Ovary (tissue), 9 donors: ENCODE results near the gene TSEN34. TPM values are rescaled to one million over a fixed set of nuclear protein-coding genes. Genes with fewer than 3 reads are reported as not detected.
"Not testable (repeated sequence)": the region's sequence is repeated elsewhere in the genome, so short reads cannot be mapped to it uniquely, and the experiment has no call there.

ENCODE experiments used
- DNase-seq, 5 donors: peaks; one replicate each; pipeline ENCODE4 v3.0.0-alpha.2; 2019 to 2020
- H3K27ac ChIP-seq, 2 donors: fragments of 200-600 bp; one replicate each; pipeline versions ENCODE4 v1.5.1 to v1.8.0; 2019 to 2022
- H3K27me3 ChIP-seq: fragments of 200-600 bp; one replicate; pipeline ENCODE4 v1.8.0; 2022
- H3K36me3 ChIP-seq: fragments of 200-600 bp; sonication (generic); one replicate; pipeline ENCODE4 v1.5.1; 2019
- H3K4me1 ChIP-seq: one replicate; pipeline ENCODE4 v1.8.1; 2013; ENCODE audit warnings: mild to moderate bottlenecking, moderate library complexity; ENCODE audit not compliant: insufficient read depth
- H3K4me3 ChIP-seq: fragments of 200-600 bp; sonication (generic); one replicate; pipeline ENCODE4 v1.5.1; 2017
- H3K9me3 ChIP-seq, 2 donors: fragments of 200-600 bp in 1 of 2; sonication (generic) in 1 of 2; one replicate each; pipeline versions ENCODE4 v1.5.1 to v1.8.1; 2013 to 2019; ENCODE audit warnings: mild to moderate bottlenecking in 1 of 2, moderate library complexity in 1 of 2
- EP300 ChIP-seq: sonication (generic); formaldehyde crosslinking; IDR thresholded peaks from one replicate; pipeline ENCODE4 v1.6.1; 2017; ENCODE audit warnings: antibody characterized with exemption
- POLR2A ChIP-seq: fragments of 450-650 bp; IDR thresholded peaks from one replicate; pipeline ENCODE4 v1.6.1; 2017; ENCODE audit warnings: antibody characterized with exemption, mild to moderate bottlenecking, moderate library complexity
- WGBS, 3 donors: extraction: QIAGEN DNeasy Blood & Tissue Kit in 1 of 3; methylation state at CpG; one replicate each; pipeline versions ENCODE4 v1.1.5 to v1.1.7; 2013 to 2017; 5-methylcytosine and 5-hydroxymethylcytosine counted together
- intact Hi-C, 4 donors: fragments of 100-400 bp; cut with DNase I; formaldehyde crosslinking; loops; one replicate each; pipeline versions ENCODE4 v1.11.0 to v1.15.1; 2022 to 2023
- polyA plus RNA-seq, 2 donors: library from polyadenylated mRNA; stranded (reverse); fragments of 200-250 nt in 1 of 2; fragments of 350-450 nt in 1 of 2; fragmentation: Illumina TruSeq in 1 of 2; extraction: RNeasy Lipid Tissue Mini Kit (QIAGEN cat#74804) in 1 of 2; gene quantifications; one replicate each; pipeline ENCODE4 v1.2.3, GENCODE V29; 2013 to 2014
- total RNA-seq, 7 donors: library from RNA; depleted of rRNA in 2 of 7; stranded (reverse); fragments of >200 nt in 2 of 7; fragmentation: NEBNext Ultra II Directional in 3 of 7; extraction: Animal tissue kit (Norgen Biotek cat#: 25700) in 3 of 7; gene quantifications; one replicate each; pipeline versions ENCODE4 v1.1.0 to v1.2.4, GENCODE V29; 2016 to 2023
- TF ChIP-seq, protein P1 (sequence below), 3 donors: fragments of 450-650 bp in 2 of 3; fragments of 200-600 bp in 1 of 3; IDR thresholded peaks; one replicate each; pipeline versions ENCODE4 v1.5.1 to v1.8.0; 2016 to 2022; ENCODE audit warnings: antibody characterized with exemption in 3 of 3, mild to moderate bottlenecking in 1 of 3
- donor health status: DM: no; HTN: no; CAD: no; lungs with moderate emphysema.
- donor health status: DM: no; HTN: no; CAD: no.
- donor health status: Bipolar disorder and iron deficiency.
- donor health status: DM: yes; HTN: yes; CAD: no.
- donor health status: DM: no; HTN: no; CAD: no.
- donor health status: DM: yes; HTN: yes; CAD: no.

TSEN34 gene
- total and polyA plus RNA-seq, 9 donors = 12.5 to 98.8 (median 56.2) TPM

DNA sequence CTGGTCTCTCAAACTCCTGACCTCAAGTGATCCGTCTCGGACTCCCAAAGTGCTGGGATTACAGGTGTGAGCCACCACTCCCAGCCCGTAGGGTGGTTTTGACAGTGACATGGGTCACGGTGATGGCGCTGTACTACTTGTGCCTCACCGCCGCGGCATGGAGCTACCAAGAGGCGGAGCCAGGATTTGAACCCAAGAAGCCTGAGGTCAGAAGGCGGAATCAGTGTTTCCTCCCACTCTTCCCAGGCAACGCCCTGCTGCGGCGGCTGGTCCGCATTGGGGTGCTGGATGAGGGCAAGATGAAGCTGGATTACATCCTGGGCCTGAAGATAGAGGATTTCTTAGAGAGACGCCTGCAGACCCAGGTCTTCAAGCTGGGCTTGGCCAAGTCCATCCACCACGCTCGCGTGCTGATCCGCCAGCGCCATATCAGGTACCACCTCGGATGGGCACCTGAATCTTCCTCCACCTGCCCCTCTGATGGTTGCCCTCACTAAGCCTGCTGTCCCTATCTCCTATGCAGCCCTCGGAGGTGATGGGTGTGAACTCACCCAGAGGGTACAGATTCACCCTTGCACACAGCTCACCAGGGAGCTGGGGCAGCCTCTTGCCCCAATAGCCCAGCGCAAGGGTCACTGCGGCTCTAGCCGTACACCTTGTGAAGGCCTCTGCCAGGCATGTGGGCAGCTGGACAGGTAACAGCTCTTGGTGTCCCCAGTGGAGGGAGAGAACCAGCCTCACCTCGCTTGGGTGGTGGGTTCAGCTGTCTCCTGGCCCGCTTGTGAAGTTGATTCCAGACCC lies 15.1 kb downstream of the TSEN34 start:
- 84 to 90% (median 88%) methylated on average over 27 of the region's 27 CpGs for WGBS, 3 donors
- H3K4me3 ChIP-seq = no peak overlapping the region
- no peaks in the 10 kb centered on the region for H3K27me3 ChIP-seq
- DNase-seq = no peak
- TF ChIP-seq POLR2A = no peak
- no peak for TF ChIP-seq EP300
- TF ChIP-seq, protein P1, sequence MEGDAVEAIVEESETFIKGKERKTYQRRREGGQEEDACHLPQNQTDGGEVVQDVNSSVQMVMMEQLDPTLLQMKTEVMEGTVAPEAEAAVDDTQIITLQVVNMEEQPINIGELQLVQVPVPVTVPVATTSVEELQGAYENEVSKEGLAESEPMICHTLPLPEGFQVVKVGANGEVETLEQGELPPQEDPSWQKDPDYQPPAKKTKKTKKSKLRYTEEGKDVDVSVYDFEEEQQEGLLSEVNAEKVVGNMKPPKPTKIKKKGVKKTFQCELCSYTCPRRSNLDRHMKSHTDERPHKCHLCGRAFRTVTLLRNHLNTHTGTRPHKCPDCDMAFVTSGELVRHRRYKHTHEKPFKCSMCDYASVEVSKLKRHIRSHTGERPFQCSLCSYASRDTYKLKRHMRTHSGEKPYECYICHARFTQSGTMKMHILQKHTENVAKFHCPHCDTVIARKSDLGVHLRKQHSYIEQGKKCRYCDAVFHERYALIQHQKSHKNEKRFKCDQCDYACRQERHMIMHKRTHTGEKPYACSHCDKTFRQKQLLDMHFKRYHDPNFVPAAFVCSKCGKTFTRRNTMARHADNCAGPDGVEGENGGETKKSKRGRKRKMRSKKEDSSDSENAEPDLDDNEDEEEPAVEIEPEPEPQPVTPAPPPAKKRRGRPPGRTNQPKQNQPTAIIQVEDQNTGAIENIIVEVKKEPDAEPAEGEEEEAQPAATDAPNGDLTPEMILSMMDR (IDR thresholded peaks at IDR 0.05) = no peak
- peaks cover 50% of the 10 kb centered on the region for H3K4me1 ChIP-seq
- peak overlapping the region in 1 of 2 donors; percentile 82 for H3K27ac ChIP-seq
- no peaks in the 10 kb centered on the region for H3K36me3 ChIP-seq
- intact Hi-C loops = loop anchor here in 1 of 4 donors (10.0 kb wide), 1 partner anchor 1469 kb away; the partner anchor contains the start of gene EPN1
- H3K9me3 ChIP-seq = no peaks in the 10 kb centered on the region

DNA sequence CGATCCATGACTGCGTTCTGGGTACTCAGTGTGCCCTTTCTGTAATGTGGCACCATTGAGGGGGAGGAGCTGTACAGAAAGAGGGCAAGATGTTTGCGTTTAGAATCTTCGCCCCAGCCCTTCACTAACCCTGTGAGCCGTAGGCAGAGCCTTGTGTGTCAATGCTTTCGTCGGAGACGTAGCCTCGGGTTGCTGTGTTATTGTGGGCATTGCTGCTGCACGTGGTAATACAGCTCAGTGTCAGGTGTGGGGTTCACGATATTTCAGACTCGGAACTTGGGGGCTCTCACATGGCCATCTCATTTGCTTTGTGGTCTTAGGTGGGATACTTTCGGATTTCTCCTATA lies 15.7 kb downstream of the TSEN34 start:
- H3K36me3 ChIP-seq = no peaks in the 10 kb centered on the region
- TF ChIP-seq, protein P1 (IDR thresholded peaks at IDR 0.05) = no peak
- no peak for TF ChIP-seq EP300
- no peak for TF ChIP-seq POLR2A
- H3K9me3 ChIP-seq = no peaks in the 10 kb centered on the region
- 56 to 70% (median 62%) methylated on average over 13 of the region's 13 CpGs for WGBS, 3 donors
- intact Hi-C loops = loop anchor here in 1 of 4 donors (10.0 kb wide), 1 partner anchor 1468 kb away; the partner anchor contains the start of gene EPN1
- H3K27me3 ChIP-seq = no peaks in the 10 kb centered on the region
- H3K4me1 ChIP-seq = peaks cover 47% of the 10 kb centered on the region
- H3K27ac ChIP-seq = peak overlapping the region in 1 of 2 donors; percentile 82
- H3K4me3 ChIP-seq = no peak overlapping the region
- no peak for DNase-seq

DNA sequence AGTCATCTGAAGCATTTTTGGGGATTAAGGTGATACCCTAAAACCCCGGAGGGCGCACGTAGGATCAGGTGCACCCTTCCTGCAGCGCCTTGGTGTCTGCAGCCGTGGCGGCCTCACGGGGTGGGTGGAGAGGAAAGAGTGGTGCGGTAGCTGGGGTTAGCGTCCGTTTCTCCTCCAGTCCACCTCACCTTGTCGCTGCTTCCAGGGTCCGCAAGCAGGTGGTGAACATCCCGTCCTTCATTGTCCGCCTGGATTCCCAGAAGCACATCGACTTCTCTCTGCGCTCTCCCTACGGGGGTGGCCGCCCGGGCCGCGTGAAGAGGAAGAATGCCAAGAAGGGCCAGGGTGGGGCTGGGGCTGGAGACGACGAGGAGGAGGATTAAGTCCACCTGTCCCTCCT lies 16.1 kb downstream of the TSEN34 start:
- H3K4me3 ChIP-seq, H3K27me3 ChIP-seq, H3K9me3 ChIP-seq, H3K36me3 ChIP-seq, DNase-seq: not testable (repeated sequence)
- Histone ChIP-seq H3K4me1 (peaks cover 44% of the 10 kb centered on the region), H3K27ac (peak overlapping the region in 1 of 2 donors; percentile 82)
- 38 to 51% (median 45%) methylated on average over 23 of the region's 23 CpGs for WGBS, 3 donors
- intact Hi-C loops = loop anchor here in 1 of 4 donors (10.0 kb wide), 1 partner anchor 1468 kb away; the partner anchor contains the start of gene EPN1

DNA sequence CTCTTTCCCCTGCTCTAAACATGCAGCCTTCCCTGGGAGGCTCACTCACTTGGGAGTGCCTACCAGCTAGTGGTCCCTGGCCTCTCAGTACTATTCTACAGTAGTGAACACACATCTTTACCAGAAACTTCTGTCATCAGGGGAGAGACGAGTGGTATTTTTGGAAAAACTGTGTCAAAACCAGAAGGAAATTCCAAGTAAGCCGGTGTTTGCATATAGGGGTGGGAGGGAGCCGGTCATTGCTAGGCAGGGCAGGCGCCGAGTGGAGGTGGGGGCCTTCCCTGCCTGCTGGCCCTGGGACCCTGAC lies 16.5 kb downstream of the TSEN34 start:
- H3K9me3 ChIP-seq = no peaks in the 10 kb centered on the region
- no peak overlapping the region for H3K4me3 ChIP-seq
- no peaks in the 10 kb centered on the region for H3K36me3 ChIP-seq
- no peak for TF ChIP-seq EP300
- TF ChIP-seq, protein P1 (IDR thresholded peaks at IDR 0.05) = no peak
- TF ChIP-seq POLR2A = no peak
- 15 to 35% (median 16%) methylated on average over 5 of the region's 5 CpGs for WGBS, 3 donors
- no peaks in the 10 kb centered on the region for H3K27me3 ChIP-seq
- peak overlapping the region; percentile 53 to 82 for H3K27ac ChIP-seq
- DNase-seq = no peak
- peaks cover 44% of the 10 kb centered on the region for H3K4me1 ChIP-seq
- intact Hi-C loops = loop anchor here in 1 of 4 donors (10.0 kb wide), 1 partner anchor 1467 kb away; the partner anchor contains the start of gene EPN1
